SK-N-MC (cell line): ENCODE results near the gene S100A7.

ENCODE experiments used
- EZH2 ChIP-seq: fragments of 200-600 bp; sonication (generic); IDR thresholded peaks from one replicate; pipeline ENCODE4 v1.6.1; 2017; ENCODE audit warnings: antibody characterized with exemption
- POLR2AphosphoS5 ChIP-seq: IDR thresholded peaks from 2 replicates; pipeline ENCODE4 v1.6.1; 2012; ENCODE audit warnings: mild to moderate bottlenecking, low read depth, low read length, borderline replicate concordance

- TF ChIP-seq POLR2AphosphoS5 (no peak), EZH2 (no peak)
Observed at GRCh38 chr1:153430166-153430553, 30.3 kb downstream of the S100A7 start.
